IMR-90 (cell line): ENCODE measurements around the gene CBX5.
"Not testable (repeated sequence)": the region's sequence is repeated elsewhere in the genome, so short reads cannot be mapped to it uniquely, and the experiment has no call there.

Experiments used
- CTCF ChIP-seq: conservative IDR thresholded peaks from 2 replicates; pipeline ENCODE4 v1.5.1; 2012; ENCODE audit warnings: mild to moderate bottlenecking, low read depth, low read length, improper control_type of control experiment
- MAZ ChIP-seq: IDR thresholded peaks from 2 replicates; pipeline ENCODE4 v1.6.1; 2012; ENCODE audit warnings: low read depth, mild to moderate bottlenecking, low read length, improper control_type of control experiment, moderate library complexity, borderline replicate concordance
- POLR2A ChIP-seq: IDR thresholded peaks from 2 replicates; pipeline ENCODE4 v1.6.1; 2012; ENCODE audit warnings: mild to moderate bottlenecking, low read depth, low read length
- RAD21 ChIP-seq: IDR thresholded peaks from 2 replicates; pipeline ENCODE4 v1.6.1; 2012; ENCODE audit warnings: low read length, improper control_type of control experiment
- RCOR1 ChIP-seq: IDR thresholded peaks from 2 replicates; pipeline ENCODE4 v1.6.1; 2012; ENCODE audit warnings: mild to moderate bottlenecking, low read length, improper control_type of control experiment; ENCODE audit not compliant: insufficient replicate concordance
- SMC3 ChIP-seq: fragments of 150-350 bp; IDR thresholded peaks from 2 replicates; pipeline ENCODE4 v1.6.1; 2016; ENCODE audit warnings: low read depth, mild to moderate bottlenecking, antibody characterized with exemption, low read length, moderate library complexity

- not testable (repeated sequence) for TF ChIP-seq CTCF, RCOR1, RAD21, POLR2A, SMC3, MAZ
Measured at GRCh38 chr12:54227927-54228326, 52.0 kb downstream of the CBX5 start.
